Endometrium (tissue), 2 donors: ENCODE measurements around the gene DYNLT2B.
"Not testable (repeated sequence)": the region's sequence is repeated elsewhere in the genome, so short reads cannot be mapped to it uniquely, and the experiment has no call there.

Experiments used
- FAIRE-seq: peaks from 2 replicates; lab custom pipeline; 2012; peaks lifted over from hg19 to GRCh38; lab: Jason Lieb, UNC
- donor health status: control.
- donor health status: control.

The DYNLT2B gene

DNA sequence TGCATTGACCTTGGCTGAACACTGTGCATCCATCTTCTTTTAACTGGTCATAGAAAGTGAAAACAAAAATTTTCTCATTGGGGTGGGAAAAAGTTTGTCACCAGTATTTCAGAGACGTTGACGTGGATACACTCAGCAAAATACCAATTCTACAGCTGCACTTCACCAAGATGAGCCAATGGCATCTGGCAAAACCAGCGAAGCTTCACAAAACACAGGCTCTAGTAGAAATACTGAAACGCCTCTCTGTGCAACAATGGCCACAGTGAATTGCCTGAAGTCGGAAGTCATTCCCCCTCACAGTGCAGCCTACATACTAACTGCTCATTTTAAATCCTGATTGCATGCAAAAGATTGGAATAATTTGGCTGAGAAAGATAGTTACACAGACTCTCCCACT is 47.5 kb downstream of the DYNLT2B start:
- FAIRE-seq = no peak

DNA sequence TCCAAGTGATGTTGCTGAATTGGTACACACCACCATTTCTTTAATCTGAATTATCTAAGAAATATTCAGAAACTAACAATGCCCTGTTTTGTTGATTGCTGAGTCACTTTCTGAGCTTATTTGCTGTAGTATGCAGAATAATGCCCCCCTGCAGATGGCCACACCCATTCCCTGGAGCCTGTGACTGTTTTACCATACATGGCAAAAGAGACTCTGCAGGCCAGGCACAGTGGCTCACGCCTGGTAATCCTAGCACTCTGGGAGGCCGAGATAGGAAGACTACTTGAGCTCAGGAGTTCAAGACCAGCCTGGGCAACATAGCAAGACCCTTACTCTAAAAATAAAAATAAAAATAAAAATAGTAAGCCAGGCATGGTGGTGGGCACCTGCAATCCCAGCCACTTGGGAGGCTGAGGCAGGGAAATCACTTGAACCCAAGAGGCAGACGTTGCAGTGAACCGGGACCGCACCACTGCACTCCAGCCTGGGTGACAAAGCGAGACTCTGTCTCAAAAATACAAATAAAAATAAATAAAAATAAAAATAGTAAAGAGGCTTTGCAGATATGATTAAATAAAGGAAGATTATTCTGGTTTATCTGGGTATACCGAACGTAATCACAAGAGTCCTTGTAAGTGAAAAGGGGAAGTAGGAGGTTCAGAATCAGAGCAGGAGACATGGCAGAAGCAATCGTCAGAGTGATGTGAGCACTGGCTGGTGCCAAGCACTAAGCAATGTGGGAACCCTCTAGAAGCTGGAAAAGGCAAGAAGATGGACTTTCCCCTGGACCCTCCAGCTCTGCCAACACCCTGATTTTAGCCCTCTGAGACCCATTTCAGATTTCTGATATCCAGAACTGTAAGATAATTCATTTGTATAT is 49.5 kb downstream of the DYNLT2B start:
- no peak for FAIRE-seq

DNA sequence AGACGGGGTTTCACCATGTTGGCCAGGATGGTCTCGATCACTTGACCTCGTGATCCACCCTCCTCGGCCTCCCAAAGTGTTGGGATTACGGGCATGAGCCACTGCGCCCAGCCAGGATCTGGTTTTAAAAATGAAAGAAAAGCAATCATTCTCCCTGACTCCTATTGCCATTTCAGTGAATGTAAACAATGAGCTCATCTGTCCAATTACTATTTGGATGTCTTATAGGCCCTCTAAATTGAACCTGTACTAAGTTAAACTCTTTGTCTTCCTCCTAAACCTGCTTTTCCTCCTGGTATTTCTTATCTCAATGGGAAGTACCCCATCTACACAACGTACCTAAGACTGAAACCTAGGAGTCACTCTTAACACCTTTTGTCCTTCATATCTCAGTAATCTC is 54.2 kb downstream of the DYNLT2B start:
- no peak for FAIRE-seq

DNA sequence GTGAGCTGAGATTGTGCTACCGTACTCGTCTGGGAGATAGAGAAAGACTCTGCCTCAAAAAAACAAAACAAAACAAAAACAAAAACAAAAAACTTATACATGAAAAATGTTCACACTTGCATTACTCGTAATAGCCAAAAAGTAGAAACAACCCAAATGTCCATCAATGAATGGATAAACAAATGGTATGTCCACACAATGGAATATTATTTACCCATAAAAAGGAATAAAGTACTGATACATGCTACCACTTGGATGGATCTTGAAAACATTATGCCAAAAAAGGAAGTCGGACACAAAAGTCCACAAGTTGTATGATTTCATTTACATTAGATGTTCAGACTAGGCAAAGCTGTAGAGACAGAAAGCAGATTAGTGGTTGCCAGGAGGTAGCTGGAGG is 57.3 kb downstream of the DYNLT2B start:
- no peak for FAIRE-seq

DNA sequence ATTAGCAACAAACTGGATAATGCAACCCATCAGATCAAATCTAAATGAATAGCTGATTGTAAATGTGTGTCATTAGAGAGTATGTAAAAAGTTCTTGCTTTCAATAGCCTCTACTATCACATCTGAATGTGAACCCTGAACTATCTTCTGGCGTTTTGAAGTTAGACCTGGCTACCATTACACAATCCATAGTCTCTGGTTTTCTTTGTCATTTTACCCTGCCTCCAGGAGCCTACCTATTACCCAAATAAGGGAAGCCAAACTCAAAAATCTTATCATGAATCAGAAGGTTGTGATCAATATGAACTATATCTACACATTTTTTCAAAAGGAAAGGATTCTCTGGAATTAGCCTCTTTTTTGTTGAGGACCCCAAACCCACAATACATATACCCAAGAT is 62.3 kb downstream of the DYNLT2B start:
- no peak for FAIRE-seq

DNA sequence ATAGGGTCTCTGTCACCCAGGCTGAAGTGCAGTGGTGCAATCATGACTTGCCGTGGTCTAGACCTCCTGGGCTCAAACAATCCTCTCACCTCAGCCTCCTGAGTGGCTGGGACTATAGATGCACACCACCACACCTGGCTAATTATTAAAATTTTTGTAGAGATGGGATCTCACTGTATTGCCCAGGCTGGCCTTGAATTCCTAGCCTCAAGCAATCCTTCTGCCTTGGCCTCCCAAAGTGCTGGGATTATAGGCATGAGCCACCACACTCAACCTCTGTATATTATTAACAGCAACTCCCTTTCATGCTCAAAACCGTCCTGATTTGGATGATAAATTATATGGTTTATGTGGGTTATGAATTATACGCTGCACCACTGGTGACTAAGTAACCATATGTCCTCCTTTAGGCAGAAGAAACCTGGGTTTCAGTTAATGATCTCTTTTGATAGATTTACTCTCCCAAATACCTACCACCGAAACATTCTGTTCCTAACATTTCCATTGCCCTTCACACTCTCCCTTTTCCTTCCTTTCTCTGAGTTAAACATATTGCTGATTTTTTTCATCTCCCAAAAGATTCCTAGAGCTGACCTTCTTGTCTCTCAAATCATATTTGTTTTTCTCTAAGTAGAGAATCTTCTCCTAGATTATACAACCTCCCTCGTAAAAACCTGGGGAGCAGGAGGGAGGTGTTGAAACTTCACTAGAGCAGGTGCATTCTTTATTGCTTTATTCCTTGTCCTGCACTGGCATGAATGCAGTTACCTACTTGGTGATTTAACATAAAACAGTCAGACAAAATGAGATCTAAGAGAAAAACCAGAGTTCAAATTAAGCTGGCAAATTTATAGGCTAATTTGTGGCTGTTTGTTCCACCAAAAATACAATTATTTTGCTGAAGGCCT is 63.4 kb downstream of the DYNLT2B start:
- FAIRE-seq = no peak

DNA sequence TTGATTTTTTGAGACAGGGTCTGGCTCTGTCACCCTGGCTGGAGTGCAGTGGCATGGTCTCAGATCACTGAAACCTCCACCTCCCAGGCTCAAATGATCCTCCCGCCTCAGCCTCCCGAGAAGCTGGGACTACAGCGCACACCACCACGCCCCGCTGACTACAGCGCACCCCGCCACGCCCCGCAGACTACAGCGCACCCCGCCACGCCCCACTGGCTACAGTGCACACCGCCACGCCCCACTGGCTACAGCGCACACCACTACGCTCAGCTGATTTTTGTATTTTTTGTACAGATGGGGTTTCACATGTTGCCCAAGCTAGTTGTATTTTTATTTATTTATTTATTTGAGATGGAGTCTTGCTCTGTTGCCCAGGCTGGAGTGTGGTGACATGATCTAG is 66.1 kb downstream of the DYNLT2B start:
- FAIRE-seq = no peak

DNA sequence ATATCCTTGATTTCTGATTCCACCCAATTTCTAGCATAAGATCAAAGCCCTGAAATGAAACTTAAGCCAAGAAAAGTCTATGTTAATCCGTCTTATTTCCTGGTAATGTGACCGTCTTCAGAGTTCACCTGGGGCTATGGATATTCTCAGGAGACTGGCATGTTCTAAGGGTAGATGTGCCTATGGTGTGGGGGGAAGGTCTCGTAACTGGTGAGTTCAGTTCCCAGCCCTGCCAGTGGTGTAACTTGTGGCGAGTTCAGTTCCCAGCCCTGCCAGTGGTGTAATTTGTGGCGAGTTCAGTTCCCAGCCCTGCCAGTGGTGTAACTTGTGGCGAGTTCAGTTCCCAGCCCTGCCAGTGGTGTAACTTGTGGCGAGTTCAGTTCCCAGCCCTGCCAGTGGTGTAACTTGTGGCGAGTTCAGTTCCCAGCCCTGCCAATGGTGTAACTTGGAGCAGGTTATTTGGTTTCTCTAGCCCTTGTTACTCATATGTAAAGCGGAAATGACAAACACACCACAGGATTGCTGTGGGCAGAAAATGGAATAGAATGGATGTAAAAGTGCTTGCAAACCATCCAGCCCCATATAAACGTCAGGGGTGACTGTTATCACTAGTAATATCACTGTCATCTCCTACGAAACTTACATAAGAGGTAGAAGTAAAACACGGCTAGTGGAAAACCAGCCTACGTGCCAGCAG is 71.3 kb downstream of the DYNLT2B start:
- FAIRE-seq = no peak

DNA sequence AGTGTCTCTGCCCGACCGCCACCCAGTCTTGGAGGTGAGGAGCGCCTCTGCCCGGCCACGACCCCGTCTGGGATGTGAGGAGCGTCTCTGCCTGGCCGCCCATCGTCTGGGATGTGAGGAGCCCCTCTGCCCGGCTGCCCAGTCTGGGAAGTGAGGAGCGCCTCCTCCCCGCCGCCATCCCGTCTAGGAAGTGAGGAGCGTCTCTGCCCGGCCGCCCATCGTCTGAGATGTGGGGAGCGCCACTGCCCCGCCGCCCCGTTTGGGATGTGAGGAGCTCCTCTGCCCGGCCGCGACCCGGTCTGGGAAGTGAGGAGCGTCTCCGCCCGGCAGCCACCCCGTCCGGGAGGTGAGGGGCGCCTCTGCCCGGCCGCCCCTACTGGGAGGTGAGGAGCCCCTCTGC is 73.9 kb downstream of the DYNLT2B start:
- FAIRE-seq = not testable (repeated sequence)

DNA sequence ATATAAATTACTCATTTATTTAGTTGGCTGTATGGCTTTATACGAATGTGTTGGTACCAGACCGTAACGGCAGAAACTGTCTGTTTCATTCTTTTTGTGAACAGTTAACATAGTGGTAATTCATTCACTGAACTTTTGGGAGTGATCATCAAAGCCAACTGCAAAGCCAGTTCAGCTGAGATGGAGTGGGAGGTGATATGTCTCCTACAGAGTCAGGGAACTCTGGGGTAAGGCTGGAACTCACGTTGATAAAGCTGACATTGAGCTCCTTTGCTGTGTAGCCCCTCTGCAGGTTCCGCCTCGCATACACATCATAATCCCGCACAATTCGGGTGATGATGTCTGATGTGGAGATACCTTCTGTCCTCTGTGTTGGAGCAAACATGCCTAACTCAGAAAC is 76.3 kb downstream of the DYNLT2B start:
- FAIRE-seq = no peak
